GM21390 (cell line): ENCODE measurements around the gene RADX.
"Not testable (repeated sequence)": the region's sequence is repeated elsewhere in the genome, so short reads cannot be mapped to it uniquely, and the experiment has no call there.

Experiments
- ATAC-seq: cut with Tn5 transposase; IDR thresholded peaks from one replicate; pipeline ENCODE4 v1.9.1; 2021; ENCODE audit not compliant: unreplicated experiment

RADX gene, protein sequence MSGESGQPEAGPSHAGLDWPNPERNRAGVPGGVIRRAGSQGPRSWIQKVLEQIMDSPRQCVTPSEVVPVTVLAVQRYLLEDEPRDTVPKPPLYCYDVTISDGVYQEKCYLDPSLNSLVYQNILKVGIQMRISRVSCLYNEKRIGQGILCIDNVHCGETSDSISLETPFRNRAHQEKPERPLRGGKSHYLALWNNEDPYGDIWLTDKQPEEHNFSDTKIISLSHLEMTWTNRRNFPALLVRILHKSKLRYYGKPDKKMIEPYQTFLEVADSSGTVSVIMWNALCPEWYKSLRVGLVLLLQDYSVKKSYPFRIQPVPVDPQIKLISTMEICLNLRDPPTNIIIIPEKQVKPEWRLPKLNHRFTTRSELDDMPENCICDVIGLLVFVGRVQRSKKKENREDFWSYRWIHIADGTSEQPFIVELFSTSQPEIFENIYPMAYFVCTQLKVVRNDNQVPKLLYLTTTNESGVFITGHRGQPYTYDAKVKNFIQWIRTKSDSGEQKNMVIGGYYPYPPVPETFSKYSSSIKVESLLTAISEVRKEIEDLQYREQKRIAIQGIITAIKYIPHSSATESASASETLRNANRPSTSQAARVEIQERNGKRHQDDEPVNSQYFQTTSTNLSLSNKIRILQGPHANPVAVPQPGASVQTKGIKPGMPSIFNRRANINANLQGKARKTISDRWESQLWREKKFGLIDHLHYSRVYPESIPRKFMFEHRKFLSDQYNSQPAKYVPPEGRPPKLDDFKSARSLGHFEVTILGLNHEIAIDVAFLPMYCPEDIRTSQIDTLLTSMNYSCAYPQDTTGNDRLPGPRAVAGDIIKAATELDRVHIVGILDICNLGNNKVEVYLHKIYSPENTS

GRCh38 chrX:106611679-106612392 lies at the start of gene RADX:
Gene RADX, plus strand, starts transcription at chrX:106611978. Its CDS starts 103 bp downstream, at chrX:106612081.
- peak; percentile 97 for ATAC-seq

- ATAC-seq, result no peak
Observed at GRCh38 chrX:106564986-106565385, 46.8 kb upstream of the RADX start.

- ATAC-seq, result no peak
Observed at GRCh38 chrX:106566362-106566761, 45.4 kb upstream of the RADX start.

- ATAC-seq, result no peak
Observed at GRCh38 chrX:106581856-106582255, 29.9 kb upstream of the RADX start.

DNA sequence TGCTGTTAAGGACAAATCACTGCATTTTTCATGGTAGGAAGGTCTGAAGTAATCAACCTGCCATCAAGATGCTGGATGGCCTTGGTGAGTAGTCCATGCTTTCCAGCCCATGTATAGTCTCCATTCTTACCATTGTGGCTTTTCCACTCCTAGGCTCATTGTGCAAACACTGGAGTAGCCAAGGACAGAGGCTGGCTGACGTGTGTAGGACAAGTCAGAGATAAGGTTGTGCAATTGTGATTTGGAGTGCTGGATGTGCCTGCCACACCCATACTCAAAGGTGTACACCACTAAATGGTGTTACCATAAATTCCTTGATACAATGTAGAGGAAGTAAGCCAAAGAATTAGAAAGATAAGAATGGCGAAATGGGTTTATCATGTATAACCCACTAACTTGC lies 26.3 kb upstream of the RADX start:
- ATAC-seq, result no peak

DNA sequence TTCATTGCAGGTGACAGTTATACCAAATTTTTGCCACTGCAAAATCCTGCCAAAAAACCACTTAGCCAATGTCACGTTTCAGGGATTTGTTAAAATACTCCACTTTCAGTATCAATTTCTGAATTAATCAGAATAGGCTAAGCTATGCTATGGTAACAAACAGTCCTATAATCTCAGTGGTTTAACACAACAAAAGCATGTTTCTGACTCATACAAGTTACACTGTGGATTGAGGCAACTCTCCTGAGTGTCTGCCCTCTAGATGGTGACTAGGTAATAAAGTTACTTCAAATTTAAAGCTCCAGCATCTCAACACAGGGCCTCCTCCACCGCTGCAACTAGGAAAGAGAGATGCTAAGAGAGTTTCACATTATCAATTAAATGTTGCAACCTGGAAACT lies 23.0 kb upstream of the RADX start:
- ATAC-seq, result peak; percentile 80

- ATAC-seq, result peak; percentile 51
Observed at GRCh38 chrX:106599411-106599810, 12.4 kb upstream of the RADX start.

- no peak for ATAC-seq
Observed at GRCh38 chrX:106606571-106606970, 5.2 kb upstream of the RADX start.

DNA sequence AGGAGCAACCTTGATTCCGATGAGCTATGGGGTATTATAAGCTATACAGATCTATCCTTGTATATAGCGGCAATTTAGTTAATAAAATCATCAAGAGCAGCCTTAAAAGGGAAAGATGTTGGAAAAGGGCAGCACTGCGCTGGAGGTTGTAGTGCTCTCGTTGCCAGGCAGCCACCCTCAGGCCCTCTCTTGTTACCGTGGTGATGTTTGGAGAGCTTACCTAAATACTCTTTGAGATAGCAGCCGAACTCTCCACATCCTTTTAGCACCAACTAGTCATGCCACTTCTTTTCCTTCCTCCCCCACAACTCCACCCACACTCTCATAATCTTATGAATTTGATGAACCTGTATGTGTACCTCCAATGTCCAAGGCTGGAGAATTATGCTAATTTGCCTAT lies 3.8 kb upstream of the RADX start:
- ATAC-seq, result no peak

DNA sequence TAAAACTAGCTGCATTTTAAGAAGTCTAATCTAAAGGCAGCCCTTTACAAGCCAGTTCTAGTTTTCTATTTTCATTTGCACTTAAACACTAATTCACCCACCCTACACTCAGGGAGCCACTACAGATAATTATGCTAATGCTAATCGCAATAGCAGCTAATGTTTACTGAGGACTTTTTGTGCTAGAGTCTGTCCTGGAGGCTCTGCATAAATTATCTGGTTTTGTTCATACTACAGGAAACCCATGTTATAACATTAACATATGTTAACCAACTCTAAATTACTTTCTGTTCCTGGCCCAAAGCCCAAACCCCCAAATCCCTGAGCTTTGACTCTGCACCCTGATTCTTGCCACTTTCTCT lies 480 bp upstream of the RADX start:
- peak; percentile 6 for ATAC-seq

- peak; percentile 22 for ATAC-seq
Observed at GRCh38 chrX:106612393-106612763, 600 bp downstream of the RADX start.

DNA sequence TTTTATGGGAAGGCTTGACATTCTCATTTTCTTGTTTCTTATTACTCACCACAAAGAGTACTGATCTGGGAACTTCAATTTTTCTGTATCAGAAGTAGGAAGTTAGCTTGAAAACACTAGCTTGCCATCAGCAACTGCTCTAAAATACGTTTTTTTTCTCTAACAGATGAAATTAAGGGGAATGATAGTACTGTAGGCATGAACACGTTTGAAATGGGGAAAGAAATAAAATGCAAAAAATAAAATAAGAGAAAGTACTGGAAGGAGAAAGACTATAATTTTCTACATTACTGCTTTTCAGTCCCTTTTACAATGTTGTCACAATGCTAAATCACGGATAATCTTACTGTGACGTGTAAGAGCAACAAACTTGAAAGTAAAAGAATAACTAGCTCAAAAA lies 1.5 kb downstream of the RADX start:
- no peak for ATAC-seq

DNA sequence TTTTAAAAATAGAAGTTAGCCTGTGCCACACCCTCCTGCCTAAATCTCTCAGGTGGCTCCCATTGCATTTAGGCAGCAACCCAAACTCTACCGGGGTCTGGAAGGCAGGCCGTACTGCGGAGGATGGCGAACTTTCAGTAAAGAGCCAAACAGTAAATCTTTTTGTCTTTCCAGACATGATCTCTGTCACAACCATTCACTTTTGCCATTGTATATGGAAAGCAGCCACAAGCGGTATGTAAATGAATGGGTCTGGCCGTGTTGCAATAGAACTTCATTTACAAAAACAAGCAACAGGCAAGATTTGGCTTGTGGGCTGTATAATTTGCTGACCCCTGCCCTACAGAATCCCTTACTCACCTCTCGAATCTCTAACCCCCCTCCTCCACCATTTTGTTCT lies 3.3 kb downstream of the RADX start:
- ATAC-seq, result no peak

- peak; percentile 54 for ATAC-seq
Observed at GRCh38 chrX:106619797-106620196, 8.0 kb downstream of the RADX start.

DNA sequence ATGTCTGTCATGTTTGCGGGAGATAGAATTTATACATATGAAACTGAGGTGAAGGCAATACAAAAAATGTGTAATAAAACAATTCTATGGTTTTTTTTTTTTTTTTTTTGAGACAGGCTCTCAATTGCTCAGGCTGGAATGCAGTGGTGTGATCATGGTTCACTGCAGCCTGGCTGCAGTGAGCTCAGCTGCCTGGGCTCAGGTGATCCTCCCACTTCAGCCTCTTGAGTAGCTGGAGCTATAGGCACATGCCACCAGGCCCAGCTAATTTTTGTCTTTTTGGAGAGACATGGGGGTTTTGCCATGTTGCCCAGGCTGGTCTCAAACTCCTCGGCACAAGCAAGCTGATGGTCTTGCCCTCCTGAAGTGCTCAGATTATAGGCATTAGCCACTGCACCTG lies 10.1 kb downstream of the RADX start:
- no peak for ATAC-seq

DNA sequence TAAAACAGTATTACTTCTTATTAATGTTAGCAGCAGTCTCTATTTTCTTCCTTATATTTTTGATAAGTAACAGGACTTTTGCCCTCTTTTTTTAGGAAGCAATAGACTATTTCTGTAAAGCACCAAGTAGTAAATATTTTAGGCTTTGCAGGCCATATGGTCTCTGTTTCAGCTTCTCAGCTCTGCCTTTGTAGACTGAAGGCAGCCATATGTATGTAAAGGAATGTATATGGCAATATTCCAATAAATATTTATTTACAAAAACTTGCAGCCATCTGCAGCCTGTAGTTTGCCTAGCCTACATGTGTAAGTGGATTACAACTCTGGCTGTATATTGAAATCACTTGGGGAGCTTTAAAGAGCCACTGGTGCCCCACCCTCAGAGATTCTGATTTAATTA lies 15.0 kb downstream of the RADX start:
- ATAC-seq, result no peak

GRCh38 chrX:106631615-106632014 lies 19.8 kb downstream of the RADX start:
- no peak for ATAC-seq

- ATAC-seq, result peak; percentile 100
Observed at GRCh38 chrX:106649523-106650428, 38.0 kb downstream of the RADX start.

DNA sequence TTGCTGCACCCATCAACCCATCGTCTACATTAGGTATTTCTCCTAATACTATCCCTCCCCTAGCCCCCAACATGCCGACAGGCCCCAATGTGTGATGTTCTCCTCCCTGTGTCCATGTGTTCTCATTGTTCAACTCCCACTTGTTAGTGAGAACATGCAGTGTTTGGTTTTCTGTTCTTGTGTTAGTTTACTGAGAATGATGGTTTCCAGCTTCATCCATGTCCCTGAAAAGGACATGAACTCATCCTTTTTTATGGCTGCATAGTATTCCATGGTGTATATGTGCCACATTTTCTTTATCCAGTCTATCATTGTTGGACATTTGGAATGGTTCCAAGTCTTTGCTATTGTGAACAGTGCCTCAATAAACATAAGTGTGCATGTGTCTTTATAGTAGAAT lies 41.8 kb downstream of the RADX start:
- not testable (repeated sequence) for ATAC-seq

DNA sequence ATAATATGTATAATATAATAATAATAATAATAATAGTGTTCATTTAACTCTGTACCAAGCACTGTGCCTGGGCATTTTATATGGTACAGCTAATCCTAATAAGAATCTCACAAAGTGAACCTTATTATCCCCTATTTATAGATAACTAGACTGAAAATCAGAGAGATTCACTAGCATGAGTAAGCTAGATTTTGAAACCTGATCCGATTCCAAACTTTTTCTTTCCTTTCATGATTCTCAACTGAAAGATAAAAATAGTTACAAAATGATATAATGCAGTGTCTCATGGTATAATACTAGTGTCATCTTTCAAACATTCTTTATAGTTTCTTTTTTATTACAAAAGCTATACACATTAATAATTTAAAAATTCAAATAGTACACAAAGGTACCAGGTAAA lies 58.9 kb downstream of the RADX start:
- ATAC-seq, result no peak

DNA sequence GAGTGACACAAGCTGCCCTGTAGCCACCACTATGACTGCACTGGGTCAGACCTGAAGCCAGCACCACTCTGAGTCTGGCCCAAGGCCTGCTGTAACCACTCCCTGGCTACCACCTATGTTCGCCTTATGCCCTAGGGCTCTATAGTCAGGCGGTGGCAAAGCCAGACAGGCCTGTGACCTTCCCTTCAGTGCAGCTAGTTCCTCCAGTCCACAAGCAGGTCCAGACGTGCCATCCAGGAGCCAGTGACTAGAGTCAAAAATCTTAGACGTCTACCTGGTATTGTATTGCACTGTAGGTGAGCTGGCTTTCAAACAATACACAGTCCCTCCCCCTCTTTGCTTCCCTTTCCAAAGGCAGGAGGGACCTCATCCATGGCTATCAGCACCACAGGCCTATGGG lies 60.7 kb downstream of the RADX start:
- ATAC-seq, result no peak
